SK-N-SH treated with all-trans-retinoic acid at 6 μM for 48 hours (cell line): ENCODE data around the gene KCTD14.

ENCODE experiments used
- ATAC-seq: fragments of 200-7000 bp; cut with Tn5 transposase; 3 replicates; pipeline ENCODE4 v1.9.1; 2020; ENCODE audit warnings: mild to moderate bottlenecking, moderate library complexity
- ARNTL ChIP-seq: fragments of 450-650 bp; formaldehyde crosslinking; IDR thresholded peaks from 2 replicates; pipeline ENCODE4 v1.5.0; 2020; ENCODE audit warnings: low read depth, mild to moderate bottlenecking, moderate library complexity, borderline replicate concordance
- BACH2 ChIP-seq: fragments of 250-450 bp; sonication (Bioruptor Pico); IDR thresholded peaks from 2 replicates; pipeline ENCODE4 v1.9.0; 2021; ENCODE audit warnings: mild to moderate bottlenecking, borderline replicate concordance
- CSDC2 ChIP-seq: fragments of 250-450 bp; sonication (Bioruptor Pico); IDR thresholded peaks from 2 replicates; pipeline ENCODE4 v1.5.0; 2020; ENCODE audit warnings: mild to moderate bottlenecking, moderate library complexity
- ESRRG ChIP-seq: fragments of 250-450 bp; sonication (Bioruptor Pico); IDR thresholded peaks from 2 replicates; pipeline ENCODE4 v1.6.1; 2021; ENCODE audit warnings: mild to moderate bottlenecking
- ISL1 ChIP-seq: fragments of 250-450 bp; sonication (Bioruptor Pico); IDR thresholded peaks from 2 replicates; pipeline ENCODE4 v2.1.2; 2022; ENCODE audit warnings: mild to moderate bottlenecking, moderate library complexity
- OSR1 ChIP-seq: fragments of 250-450 bp; sonication (Bioruptor Pico); IDR thresholded peaks from 2 replicates; pipeline ENCODE4 v1.8.0; 2022; ENCODE audit warnings: moderate library complexity, mild to moderate bottlenecking, inconsistent platforms
- PPARA ChIP-seq: fragments of 250-450 bp; sonication (Bioruptor Pico); IDR thresholded peaks from 2 replicates; pipeline ENCODE4 v1.5.0; 2020; ENCODE audit warnings: mild to moderate bottlenecking, borderline replicate concordance
- RARB ChIP-seq: fragments of 250-450 bp; sonication (Bioruptor Pico); IDR thresholded peaks from 2 replicates; pipeline ENCODE4 v1.8.0; 2021; ENCODE audit warnings: mild to moderate bottlenecking, moderate library complexity
- SNAI2 ChIP-seq: fragments of 250-450 bp; sonication (Bioruptor Pico); IDR thresholded peaks from 2 replicates; pipeline ENCODE4 v1.5.0; 2020; ENCODE audit warnings: mild to moderate bottlenecking, moderate library complexity
- TCF4 ChIP-seq: fragments of 250-450 bp; sonication (Bioruptor Pico); IDR thresholded peaks from 2 replicates; pipeline ENCODE4 v1.8.0; 2021; ENCODE audit warnings: mild to moderate bottlenecking, moderate library complexity, borderline replicate concordance
- ZC3H10 ChIP-seq: fragments of 250-450 bp; sonication (Bioruptor Pico); IDR thresholded peaks from 2 replicates; pipeline ENCODE4 v1.5.1; 2021; ENCODE audit warnings: mild to moderate bottlenecking, moderate library complexity
- ZFP30 ChIP-seq: fragments of 450-650 bp; formaldehyde crosslinking; IDR thresholded peaks from 2 replicates; pipeline ENCODE4 v1.5.0; 2022; ENCODE audit warnings: mild to moderate bottlenecking, moderate library complexity
- ZNF70 ChIP-seq: fragments of 450-650 bp; formaldehyde crosslinking; IDR thresholded peaks from 2 replicates; pipeline ENCODE4 v1.5.0; 2020; ENCODE audit warnings: mild to moderate bottlenecking, moderate library complexity
- ZNF8 ChIP-seq: fragments of 450-650 bp; formaldehyde crosslinking; IDR thresholded peaks from 2 replicates; pipeline ENCODE4 v1.5.0; 2020; ENCODE audit warnings: mild to moderate bottlenecking, moderate library complexity
- TF ChIP-seq, protein P1 (sequence below): fragments of 250-450 bp; sonication (Bioruptor Pico); IDR thresholded peaks from 2 replicates; pipeline ENCODE4 v1.5.1; 2021; ENCODE audit warnings: mild to moderate bottlenecking, moderate library complexity
- TF ChIP-seq, protein P2 (sequence below): fragments of 250-450 bp; sonication (Bioruptor Pico); IDR thresholded peaks from 2 replicates; pipeline ENCODE4 v1.5.1; 2020; ENCODE audit warnings: low read depth, mild to moderate bottlenecking, moderate library complexity
- TF ChIP-seq, protein P3 (sequence below): fragments of 250-450 bp; sonication (Bioruptor Pico); IDR thresholded peaks from 2 replicates; pipeline ENCODE4 v1.8.0; 2020; ENCODE audit warnings: mild to moderate bottlenecking, moderate library complexity, borderline replicate concordance
- TF ChIP-seq, protein P4 (sequence below): fragments of 250-450 bp; sonication (Bioruptor Pico); IDR thresholded peaks from 2 replicates; pipeline ENCODE4 v1.8.0; 2021; ENCODE audit warnings: low read depth, mild to moderate bottlenecking, moderate library complexity, borderline replicate concordance
- TF ChIP-seq, protein P5 (sequence below): fragments of 250-450 bp; sonication (Bioruptor Pico); IDR thresholded peaks from 2 replicates; pipeline ENCODE4 v1.5.0; 2020; ENCODE audit warnings: mild to moderate bottlenecking, moderate library complexity

KCTD14 gene

DNA sequence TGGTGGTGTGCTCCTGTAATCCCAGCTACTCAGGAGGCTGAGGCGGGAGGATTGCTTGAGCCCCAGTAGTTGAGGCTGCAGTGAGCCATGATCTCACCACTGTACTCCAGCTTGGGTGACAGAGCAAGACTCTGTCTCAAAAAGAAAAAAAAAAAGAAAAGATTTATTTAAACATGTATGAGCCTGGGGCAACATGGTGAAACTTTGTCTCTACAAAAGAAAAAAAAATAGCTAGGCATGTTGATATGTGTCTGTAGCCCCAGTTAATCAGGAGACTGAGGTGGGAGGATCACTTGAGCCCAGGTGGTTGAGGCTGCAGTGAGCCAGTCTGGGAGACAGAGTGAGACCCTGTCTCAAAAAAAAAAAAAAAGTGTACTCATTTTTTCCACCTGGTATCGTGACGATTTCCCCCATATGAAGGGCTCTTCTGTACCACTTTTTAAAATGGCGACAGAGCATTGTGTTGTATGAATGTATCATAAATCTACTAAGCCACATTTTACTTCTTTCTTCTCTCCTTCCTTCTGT lies 16.4 kb upstream of the KCTD14 start:
- ATAC-seq = no peak; the same call in 2 of the 3 replicates
- TF ChIP-seq ZNF70 (no peak), ZFP30 (CRISPR knock-in tag) (no peak), RARB (CRISPR knock-in tag) (no peak), ZC3H10 (no peak)
- TF ChIP-seq, protein P1, sequence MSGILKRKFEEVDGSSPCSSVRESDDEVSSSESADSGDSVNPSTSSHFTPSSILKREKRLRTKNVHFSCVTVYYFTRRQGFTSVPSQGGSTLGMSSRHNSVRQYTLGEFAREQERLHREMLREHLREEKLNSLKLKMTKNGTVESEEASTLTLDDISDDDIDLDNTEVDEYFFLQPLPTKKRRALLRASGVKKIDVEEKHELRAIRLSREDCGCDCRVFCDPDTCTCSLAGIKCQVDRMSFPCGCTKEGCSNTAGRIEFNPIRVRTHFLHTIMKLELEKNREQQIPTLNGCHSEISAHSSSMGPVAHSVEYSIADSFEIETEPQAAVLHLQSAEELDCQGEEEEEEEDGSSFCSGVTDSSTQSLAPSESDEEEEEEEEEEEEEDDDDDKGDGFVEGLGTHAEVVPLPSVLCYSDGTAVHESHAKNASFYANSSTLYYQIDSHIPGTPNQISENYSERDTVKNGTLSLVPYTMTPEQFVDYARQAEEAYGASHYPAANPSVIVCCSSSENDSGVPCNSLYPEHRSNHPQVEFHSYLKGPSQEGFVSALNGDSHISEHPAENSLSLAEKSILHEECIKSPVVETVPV (CRISPR knock-in tag) = no peak

DNA sequence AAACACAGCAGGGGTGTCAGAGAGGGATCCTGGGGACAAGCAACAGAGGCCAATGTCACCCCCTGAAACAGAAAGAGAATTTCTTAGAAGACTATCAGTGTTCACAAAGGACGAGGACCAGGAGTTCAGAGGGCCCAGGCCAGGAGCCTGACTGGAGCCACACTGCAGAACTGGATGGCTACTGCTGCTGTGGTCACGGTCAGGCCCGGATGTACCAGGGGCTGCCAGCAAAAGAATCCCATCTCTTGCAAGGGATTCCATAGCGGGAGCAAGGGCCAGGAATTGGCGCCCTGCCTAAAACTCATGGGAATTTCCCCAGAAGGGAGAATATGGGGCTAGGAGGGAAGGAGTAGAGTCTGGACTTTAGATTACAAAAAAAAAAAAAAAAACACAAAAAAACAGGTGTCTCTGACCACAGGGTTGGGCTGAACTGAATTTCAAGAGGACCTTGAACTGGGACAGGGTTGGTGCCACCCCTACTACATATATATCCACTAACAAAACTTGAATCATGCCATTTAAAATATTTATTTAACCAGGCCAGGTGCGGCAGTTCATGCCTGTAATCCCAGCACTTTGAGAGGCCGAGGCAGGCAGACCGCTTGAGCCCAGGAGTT lies 15.7 kb upstream of the KCTD14 start:
- peak; percentile 29 for ATAC-seq
- TF ChIP-seq, protein P2, sequence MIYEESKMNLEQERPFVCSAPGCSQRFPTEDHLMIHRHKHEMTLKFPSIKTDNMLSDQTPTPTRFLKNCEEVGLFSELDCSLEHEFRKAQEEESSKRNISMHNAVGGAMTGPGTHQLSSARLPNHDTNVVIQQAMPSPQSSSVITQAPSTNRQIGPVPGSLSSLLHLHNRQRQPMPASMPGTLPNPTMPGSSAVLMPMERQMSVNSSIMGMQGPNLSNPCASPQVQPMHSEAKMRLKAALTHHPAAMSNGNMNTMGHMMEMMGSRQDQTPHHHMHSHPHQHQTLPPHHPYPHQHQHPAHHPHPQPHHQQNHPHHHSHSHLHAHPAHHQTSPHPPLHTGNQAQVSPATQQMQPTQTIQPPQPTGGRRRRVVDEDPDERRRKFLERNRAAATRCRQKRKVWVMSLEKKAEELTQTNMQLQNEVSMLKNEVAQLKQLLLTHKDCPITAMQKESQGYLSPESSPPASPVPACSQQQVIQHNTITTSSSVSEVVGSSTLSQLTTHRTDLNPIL (CRISPR knock-in tag) = no peak
- TF ChIP-seq ESRRG (CRISPR knock-in tag) (no peak), ZC3H10 (no peak), ZFP30 (CRISPR knock-in tag) (no peak), PPARA (CRISPR knock-in tag) (no peak), SNAI2 (CRISPR knock-in tag) (no peak), BACH2 (CRISPR knock-in tag) (no peak), RARB (CRISPR knock-in tag) (no peak), CSDC2 (no peak)
- TF ChIP-seq, protein P3, sequence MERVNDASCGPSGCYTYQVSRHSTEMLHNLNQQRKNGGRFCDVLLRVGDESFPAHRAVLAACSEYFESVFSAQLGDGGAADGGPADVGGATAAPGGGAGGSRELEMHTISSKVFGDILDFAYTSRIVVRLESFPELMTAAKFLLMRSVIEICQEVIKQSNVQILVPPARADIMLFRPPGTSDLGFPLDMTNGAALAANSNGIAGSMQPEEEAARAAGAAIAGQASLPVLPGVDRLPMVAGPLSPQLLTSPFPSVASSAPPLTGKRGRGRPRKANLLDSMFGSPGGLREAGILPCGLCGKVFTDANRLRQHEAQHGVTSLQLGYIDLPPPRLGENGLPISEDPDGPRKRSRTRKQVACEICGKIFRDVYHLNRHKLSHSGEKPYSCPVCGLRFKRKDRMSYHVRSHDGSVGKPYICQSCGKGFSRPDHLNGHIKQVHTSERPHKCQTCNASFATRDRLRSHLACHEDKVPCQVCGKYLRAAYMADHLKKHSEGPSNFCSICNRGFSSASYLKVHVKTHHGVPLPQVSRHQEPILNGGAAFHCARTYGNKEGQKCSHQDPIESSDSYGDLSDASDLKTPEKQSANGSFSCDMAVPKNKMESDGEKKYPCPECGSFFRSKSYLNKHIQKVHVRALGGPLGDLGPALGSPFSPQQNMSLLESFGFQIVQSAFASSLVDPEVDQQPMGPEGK (CRISPR knock-in tag) = no peak

DNA sequence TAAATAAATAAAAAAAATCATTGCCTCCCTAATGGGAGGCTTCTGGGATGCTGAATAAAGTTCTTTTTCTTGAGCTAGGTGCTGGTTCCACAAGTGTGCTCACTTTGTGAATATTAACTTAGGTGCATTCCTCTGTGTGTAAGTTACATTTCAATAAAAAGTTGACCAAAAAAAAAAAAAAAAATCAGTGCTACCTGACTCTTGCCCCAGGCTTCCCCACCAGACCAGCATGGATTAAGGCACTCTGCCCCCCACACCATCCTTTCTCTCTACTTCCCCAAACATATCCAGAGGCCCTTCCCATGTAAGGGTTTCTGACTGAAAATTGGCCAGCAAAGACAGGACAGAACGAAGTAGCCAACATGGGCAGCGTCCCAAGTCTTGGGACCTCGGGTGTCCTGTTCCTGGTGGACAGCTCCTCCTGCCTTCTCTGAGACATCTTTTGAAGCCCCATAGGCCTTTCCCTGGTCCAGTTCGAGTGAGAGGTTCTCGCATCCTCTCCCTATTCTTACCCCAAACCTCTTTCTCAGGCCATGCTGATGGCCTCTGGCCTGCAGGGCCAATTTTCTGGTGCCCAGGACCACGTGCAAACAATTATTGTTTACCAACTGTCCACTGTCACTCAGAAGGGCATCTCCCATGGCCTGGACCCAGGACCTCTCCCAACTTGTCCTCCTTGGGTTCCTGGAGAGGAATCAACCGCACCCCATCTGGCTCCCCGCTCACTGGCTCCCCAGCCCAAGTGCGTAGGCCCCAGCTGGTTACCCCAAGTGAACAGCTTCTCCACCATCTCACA lies 14.9 kb upstream of the KCTD14 start:
- ATAC-seq = no peak
- TF ChIP-seq, protein P1 (CRISPR knock-in tag) = no peak
- TF ChIP-seq ZNF70 (no peak), ZFP30 (CRISPR knock-in tag) (no peak), ARNTL (CRISPR knock-in tag) (no peak), TCF4 (CRISPR knock-in tag) (no peak), ZNF8 (no peak), ESRRG (CRISPR knock-in tag) (no peak), ISL1 (CRISPR knock-in tag) (no peak), BACH2 (CRISPR knock-in tag) (no peak), SNAI2 (CRISPR knock-in tag) (no peak), OSR1 (CRISPR knock-in tag) (no peak)
- TF ChIP-seq, protein P4, sequence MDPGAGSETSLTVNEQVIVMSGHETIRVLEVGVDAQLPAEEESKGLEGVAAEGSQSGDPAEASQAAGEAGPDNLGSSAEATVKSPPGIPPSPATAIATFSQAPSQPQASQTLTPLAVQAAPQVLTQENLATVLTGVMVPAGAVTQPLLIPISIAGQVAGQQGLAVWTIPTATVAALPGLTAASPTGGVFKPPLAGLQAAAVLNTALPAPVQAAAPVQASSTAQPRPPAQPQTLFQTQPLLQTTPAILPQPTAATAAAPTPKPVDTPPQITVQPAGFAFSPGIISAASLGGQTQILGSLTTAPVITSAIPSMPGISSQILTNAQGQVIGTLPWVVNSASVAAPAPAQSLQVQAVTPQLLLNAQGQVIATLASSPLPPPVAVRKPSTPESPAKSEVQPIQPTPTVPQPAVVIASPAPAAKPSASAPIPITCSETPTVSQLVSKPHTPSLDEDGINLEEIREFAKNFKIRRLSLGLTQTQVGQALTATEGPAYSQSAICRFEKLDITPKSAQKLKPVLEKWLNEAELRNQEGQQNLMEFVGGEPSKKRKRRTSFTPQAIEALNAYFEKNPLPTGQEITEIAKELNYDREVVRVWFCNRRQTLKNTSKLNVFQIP = no peak
- TF ChIP-seq, protein P5, sequence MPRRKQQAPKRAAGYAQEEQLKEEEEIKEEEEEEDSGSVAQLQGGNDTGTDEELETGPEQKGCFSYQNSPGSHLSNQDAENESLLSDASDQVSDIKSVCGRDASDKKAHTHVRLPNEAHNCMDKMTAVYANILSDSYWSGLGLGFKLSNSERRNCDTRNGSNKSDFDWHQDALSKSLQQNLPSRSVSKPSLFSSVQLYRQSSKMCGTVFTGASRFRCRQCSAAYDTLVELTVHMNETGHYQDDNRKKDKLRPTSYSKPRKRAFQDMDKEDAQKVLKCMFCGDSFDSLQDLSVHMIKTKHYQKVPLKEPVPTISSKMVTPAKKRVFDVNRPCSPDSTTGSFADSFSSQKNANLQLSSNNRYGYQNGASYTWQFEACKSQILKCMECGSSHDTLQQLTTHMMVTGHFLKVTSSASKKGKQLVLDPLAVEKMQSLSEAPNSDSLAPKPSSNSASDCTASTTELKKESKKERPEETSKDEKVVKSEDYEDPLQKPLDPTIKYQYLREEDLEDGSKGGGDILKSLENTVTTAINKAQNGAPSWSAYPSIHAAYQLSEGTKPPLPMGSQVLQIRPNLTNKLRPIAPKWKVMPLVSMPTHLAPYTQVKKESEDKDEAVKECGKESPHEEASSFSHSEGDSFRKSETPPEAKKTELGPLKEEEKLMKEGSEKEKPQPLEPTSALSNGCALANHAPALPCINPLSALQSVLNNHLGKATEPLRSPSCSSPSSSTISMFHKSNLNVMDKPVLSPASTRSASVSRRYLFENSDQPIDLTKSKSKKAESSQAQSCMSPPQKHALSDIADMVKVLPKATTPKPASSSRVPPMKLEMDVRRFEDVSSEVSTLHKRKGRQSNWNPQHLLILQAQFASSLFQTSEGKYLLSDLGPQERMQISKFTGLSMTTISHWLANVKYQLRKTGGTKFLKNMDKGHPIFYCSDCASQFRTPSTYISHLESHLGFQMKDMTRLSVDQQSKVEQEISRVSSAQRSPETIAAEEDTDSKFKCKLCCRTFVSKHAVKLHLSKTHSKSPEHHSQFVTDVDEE (CRISPR knock-in tag) = no peak
- TF ChIP-seq, protein P3 (CRISPR knock-in tag) = no peak
